Measurements from ENCODE around the gene ARL6IP5. TPM values are rescaled to one million over a fixed set of nuclear protein-coding genes. Genes with fewer than 3 reads are reported as not detected.
A peak's percentile ranks its signal among the peaks of the same experiment; 100 is the strongest.

The ARL6IP5 gene
- polyA plus RNA-seq, 3 donors: 69.3 to 458 (median 430) TPM

GRCh38 chr3:69120879-69121464 is 36.2 kb downstream of the ARL6IP5 start:
- no peaks in the 10 kb centered on the region for H3K27me3 ChIP-seq (ENCODE audit: control insufficient read depth in 2 of 2, insufficient read depth in 2 of 2, low read length in 2 of 2)
- no peak overlapping the region for H2AFZ ChIP-seq (ENCODE audit: insufficient read depth, low read depth, low read length, poor library complexity, severe bottlenecking)
- no peak overlapping the region for H3K27ac ChIP-seq (ENCODE audit: low read depth in 1 of 2, low read length in 2 of 2)
- H3K4me2 ChIP-seq (replicated peaks; ENCODE audit: extremely low read depth, low read length, poor library complexity, severe bottlenecking): no peak overlapping the region
- no peaks in the 10 kb centered on the region for H3K36me3 ChIP-seq (replicated peaks in 1 of 2; ENCODE audit: control insufficient read depth in 1 of 2, insufficient read depth in 2 of 2, low read length in 2 of 2)
- peaks cover 0 to 1% (median 0%) of the 10 kb centered on the region in 3 donors for H3K27me3 Mint-ChIP-seq (ENCODE audit: low read depth in 3 of 3)
- H3K4me1 Mint-ChIP-seq: peaks cover 13% of the 10 kb centered on the region
- no peak overlapping the region for H3K9ac ChIP-seq (ENCODE audit: insufficient read depth, low read length, poor library complexity, severe bottlenecking)
- no peaks in the 10 kb centered on the region for H3K79me2 ChIP-seq (ENCODE audit: insufficient read depth, low read length)
- no peak overlapping the region for H3K4me3 Mint-ChIP-seq
- H3K4me1 ChIP-seq (ENCODE audit: control insufficient read depth in 1 of 2, insufficient read depth in 2 of 2, low read length in 2 of 2): peaks cover 7% of the 10 kb centered on the region in 2 donors
- H3K36me3 Mint-ChIP-seq: no peaks in the 10 kb centered on the region
- no peaks in the 10 kb centered on the region for H3K9me3 ChIP-seq (replicated peaks in 1 of 2; ENCODE audit: control insufficient read depth in 1 of 2, insufficient read depth in 1 of 2, low read length in 2 of 2)
- H3K27ac Mint-ChIP-seq: no peak overlapping the region
- WGBS (ENCODE audit: insufficient coverage): no CpG with 5 or more reads among the region's 1 CpG
- H3K4me3 ChIP-seq (replicated peaks in 1 of 3; ENCODE audit: low read depth in 2 of 3, low read length in 3 of 3): no peak overlapping the region
- TF ChIP-seq, protein P1, sequence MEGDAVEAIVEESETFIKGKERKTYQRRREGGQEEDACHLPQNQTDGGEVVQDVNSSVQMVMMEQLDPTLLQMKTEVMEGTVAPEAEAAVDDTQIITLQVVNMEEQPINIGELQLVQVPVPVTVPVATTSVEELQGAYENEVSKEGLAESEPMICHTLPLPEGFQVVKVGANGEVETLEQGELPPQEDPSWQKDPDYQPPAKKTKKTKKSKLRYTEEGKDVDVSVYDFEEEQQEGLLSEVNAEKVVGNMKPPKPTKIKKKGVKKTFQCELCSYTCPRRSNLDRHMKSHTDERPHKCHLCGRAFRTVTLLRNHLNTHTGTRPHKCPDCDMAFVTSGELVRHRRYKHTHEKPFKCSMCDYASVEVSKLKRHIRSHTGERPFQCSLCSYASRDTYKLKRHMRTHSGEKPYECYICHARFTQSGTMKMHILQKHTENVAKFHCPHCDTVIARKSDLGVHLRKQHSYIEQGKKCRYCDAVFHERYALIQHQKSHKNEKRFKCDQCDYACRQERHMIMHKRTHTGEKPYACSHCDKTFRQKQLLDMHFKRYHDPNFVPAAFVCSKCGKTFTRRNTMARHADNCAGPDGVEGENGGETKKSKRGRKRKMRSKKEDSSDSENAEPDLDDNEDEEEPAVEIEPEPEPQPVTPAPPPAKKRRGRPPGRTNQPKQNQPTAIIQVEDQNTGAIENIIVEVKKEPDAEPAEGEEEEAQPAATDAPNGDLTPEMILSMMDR (IDR thresholded peaks at IDR 0.05): peak; percentile 97
- peak; percentile 53 to 76 (median 73) for DNase-seq
- intact Hi-C loops (cut with micrococcal nuclease): no loop called here
- H4K20me1 ChIP-seq (ENCODE audit: insufficient read depth, low read length): no peaks in the 10 kb centered on the region
- no peaks in the 10 kb centered on the region for H3K9me3 Mint-ChIP-seq

- H3K4me1 ChIP-seq (ENCODE audit: control insufficient read depth in 1 of 2, insufficient read depth in 2 of 2, low read length in 2 of 2): peaks cover 7% of the 10 kb centered on the region in 2 donors
- H3K9ac ChIP-seq (ENCODE audit: insufficient read depth, low read length, poor library complexity, severe bottlenecking): no peak overlapping the region
- Mint-ChIP-seq H3K27me3 (ENCODE audit: low read depth in 3 of 3) (peaks cover 0 to 1% (median 0%) of the 10 kb centered on the region in 3 donors), H3K4me3 (no peak overlapping the region), H3K9me3 (no peaks in the 10 kb centered on the region), H3K4me1 (peaks cover 13% of the 10 kb centered on the region), H3K27ac (no peak overlapping the region), H3K36me3 (no peaks in the 10 kb centered on the region)
- TF ChIP-seq, protein P1 (IDR thresholded peaks at IDR 0.05): no peak
- no peak overlapping the region for H3K4me3 ChIP-seq (replicated peaks in 1 of 3; ENCODE audit: low read depth in 2 of 3, low read length in 3 of 3)
- H3K79me2 ChIP-seq (ENCODE audit: insufficient read depth, low read length): no peaks in the 10 kb centered on the region
- intact Hi-C loops (cut with micrococcal nuclease): no loop called here
- WGBS (ENCODE audit: insufficient coverage): no CpG with 5 or more reads among the region's 6 CpGs
- no peak overlapping the region for H3K4me2 ChIP-seq (replicated peaks; ENCODE audit: extremely low read depth, low read length, poor library complexity, severe bottlenecking)
- H3K9me3 ChIP-seq (replicated peaks in 1 of 2; ENCODE audit: control insufficient read depth in 1 of 2, insufficient read depth in 1 of 2, low read length in 2 of 2): no peaks in the 10 kb centered on the region
- H3K36me3 ChIP-seq (replicated peaks in 1 of 2; ENCODE audit: control insufficient read depth in 1 of 2, insufficient read depth in 2 of 2, low read length in 2 of 2): no peaks in the 10 kb centered on the region
- no peak overlapping the region for H3K27ac ChIP-seq (ENCODE audit: low read depth in 1 of 2, low read length in 2 of 2)
- no peaks in the 10 kb centered on the region for H4K20me1 ChIP-seq (ENCODE audit: insufficient read depth, low read length)
- no peak for DNase-seq
- no peaks in the 10 kb centered on the region for H3K27me3 ChIP-seq (ENCODE audit: control insufficient read depth in 2 of 2, insufficient read depth in 2 of 2, low read length in 2 of 2)
- peak overlapping the region; percentile 54 for H2AFZ ChIP-seq (ENCODE audit: insufficient read depth, low read depth, low read length, poor library complexity, severe bottlenecking)
Observed at GRCh38 chr3:69121513-69121912, 36.8 kb downstream of the ARL6IP5 start.
